GM21576 (cell line): Measurements from ENCODE around the gene ACSS1.

Experiments
- ATAC-seq: cut with Tn5 transposase; IDR thresholded peaks from one replicate; pipeline ENCODE4 v1.9.1; 2021; ENCODE audit warnings: mild to moderate bottlenecking, moderate library complexity; ENCODE audit not compliant: unreplicated experiment

The ACSS1 gene

GRCh38 chr20:25033265-25033923 lies 24.5 kb downstream of the ACSS1 start:
- no peak for ATAC-seq

GRCh38 chr20:25032478-25033264 lies 25.3 kb downstream of the ACSS1 start:
- no peak for ATAC-seq

GRCh38 chr20:25032065-25032477 lies 25.9 kb downstream of the ACSS1 start:
- no peak for ATAC-seq

GRCh38 chr20:25031241-25031640 lies 26.7 kb downstream of the ACSS1 start:
- ATAC-seq: no peak

- ATAC-seq: no peak
Measured at GRCh38 chr20:25030649-25031207, 27.2 kb downstream of the ACSS1 start.

GRCh38 chr20:25030007-25030648 lies 27.8 kb downstream of the ACSS1 start:
- ATAC-seq: no peak

- ATAC-seq: no peak
Measured at GRCh38 chr20:25025986-25026605, 31.8 kb downstream of the ACSS1 start.

GRCh38 chr20:25025091-25025861 lies 32.7 kb downstream of the ACSS1 start:
- ATAC-seq: no peak

- ATAC-seq: no peak
Measured at GRCh38 chr20:25024171-25024570, 33.8 kb downstream of the ACSS1 start.

- no peak for ATAC-seq
Measured at GRCh38 chr20:25023356-25023755, 34.6 kb downstream of the ACSS1 start.

GRCh38 chr20:25022680-25023079 lies 35.3 kb downstream of the ACSS1 start:
- ATAC-seq: no peak

GRCh38 chr20:25021336-25021735 lies 36.6 kb downstream of the ACSS1 start:
- ATAC-seq: no peak

GRCh38 chr20:25020901-25021301 lies 37.0 kb downstream of the ACSS1 start:
- no peak for ATAC-seq

GRCh38 chr20:25020345-25020744 lies 37.6 kb downstream of the ACSS1 start:
- ATAC-seq: no peak

GRCh38 chr20:25019381-25020155 lies 38.4 kb downstream of the ACSS1 start:
- ATAC-seq: no peak

- ATAC-seq: no peak
Measured at GRCh38 chr20:25018841-25019240, 39.1 kb downstream of the ACSS1 start.

- ATAC-seq: no peak
Measured at GRCh38 chr20:25018425-25018824, 39.5 kb downstream of the ACSS1 start.

- no peak for ATAC-seq
Measured at GRCh38 chr20:25017257-25017803, 40.6 kb downstream of the ACSS1 start.

GRCh38 chr20:25016471-25016870 lies 41.5 kb downstream of the ACSS1 start:
- no peak for ATAC-seq
